Stimulated activated naive CD8-positive, alpha-beta T cell treated with anti-CD3 and anti-CD28 coated beads, Interleukin-15, amount 100 ng/mL, for 72 hours (primary cell): ENCODE results near the gene ZNF575.
"Not testable (repeated sequence)": the region's sequence is repeated elsewhere in the genome, so short reads cannot be mapped to it uniquely, and the experiment has no call there.

ENCODE experiments used
- ATAC-seq: fragments of 150-1000 bp; cut with Tn5 transposase; 2 replicates; pipeline ENCODE4 v1.10.0; 2021; ENCODE audit warnings: mild to moderate bottlenecking, moderate library complexity
- DNase-seq, 2 donors: peaks; one replicate each; pipeline ENCODE4 v3.0.0; 2021 to 2022
- H3K27ac Mint-ChIP-seq, 2 donors: one replicate each; pipeline ENCODE4 v1.8.0; 2022; ENCODE audit warnings: mild to moderate bottlenecking in 2 of 2, mixed read lengths in 2 of 2, moderate library complexity in 2 of 2
- H3K27me3 Mint-ChIP-seq: one replicate; pipeline ENCODE4 v1.8.0; 2022; ENCODE audit warnings: mixed read lengths
- H3K4me1 Mint-ChIP-seq: one replicate; pipeline ENCODE4 v1.8.0; 2022; ENCODE audit warnings: mild to moderate bottlenecking, mixed read lengths
- H3K4me3 Mint-ChIP-seq, 2 donors: one replicate each; pipeline ENCODE4 v1.8.0; 2022; ENCODE audit warnings: mild to moderate bottlenecking in 2 of 2, mixed read lengths in 2 of 2, moderate library complexity in 1 of 2
- H3K9me3 Mint-ChIP-seq, 2 donors: one replicate each; pipeline ENCODE4 v1.8.0; 2022; ENCODE audit warnings: mixed read lengths in 2 of 2

Gene ZNF575

DNA sequence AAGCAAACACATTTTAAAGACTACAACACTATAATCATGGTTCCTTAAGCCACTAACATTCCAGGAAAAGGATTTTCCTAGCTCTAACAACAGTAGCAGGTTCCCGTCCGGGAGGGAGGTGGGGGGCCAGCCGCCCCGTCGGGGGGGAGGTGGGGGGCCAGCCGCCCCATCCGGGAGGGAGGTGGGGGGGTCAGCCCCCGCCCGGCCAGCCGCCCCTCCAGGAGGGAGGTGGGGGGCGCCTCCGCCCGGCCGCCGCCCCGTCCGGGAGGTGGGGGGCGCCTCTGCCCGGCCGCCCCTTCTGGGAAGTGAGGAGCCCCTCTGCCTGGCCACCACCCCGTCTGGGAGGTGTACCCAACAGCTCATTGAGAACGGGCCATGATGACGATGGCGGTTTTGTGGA lies 14.9 kb downstream of the ZNF575 start:
- H3K9me3 Mint-ChIP-seq, H3K4me3 Mint-ChIP-seq, DNase-seq, H3K27me3 Mint-ChIP-seq, H3K4me1 Mint-ChIP-seq, H3K27ac Mint-ChIP-seq: not testable (repeated sequence)
- ATAC-seq, result peak; percentile 40

DNA sequence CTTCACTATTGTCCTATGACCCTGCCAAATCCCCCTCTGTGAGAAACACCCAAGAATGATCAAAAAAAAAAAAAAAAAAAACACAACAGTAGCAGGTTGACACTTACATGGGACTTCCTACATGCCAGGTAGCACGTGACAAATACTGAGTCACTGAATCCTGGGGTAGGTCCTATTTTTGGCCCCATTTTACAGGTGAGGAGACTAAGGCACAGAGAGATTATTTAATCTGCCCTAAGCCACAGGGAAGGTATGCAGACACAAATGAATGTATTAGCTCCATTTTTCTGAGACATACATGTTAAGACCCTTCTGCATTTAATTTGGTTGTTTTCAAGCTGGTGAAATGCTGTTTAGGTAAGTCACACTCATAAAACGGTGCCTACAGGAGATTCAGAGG lies 15.7 kb downstream of the ZNF575 start:
- DNase-seq, result no peak
- Mint-ChIP-seq H3K4me1 (no peaks in the 10 kb centered on the region), H3K9me3 (no peaks in the 10 kb centered on the region), H3K27ac (no peak overlapping the region), H3K4me3 (no peak overlapping the region), H3K27me3 (no peaks in the 10 kb centered on the region)
- ATAC-seq, result no peak

- no peak for ATAC-seq
- H3K4me3 Mint-ChIP-seq, result no peak overlapping the region
- no peaks in the 10 kb centered on the region for H3K9me3 Mint-ChIP-seq
- peaks cover 19% of the 10 kb centered on the region for H3K4me1 Mint-ChIP-seq
- no peaks in the 10 kb centered on the region for H3K27me3 Mint-ChIP-seq
- DNase-seq, result no peak
- H3K27ac Mint-ChIP-seq, result no peak overlapping the region
Measured at GRCh38 chr19:43551399-43552197, 18.6 kb downstream of the ZNF575 start.

DNA sequence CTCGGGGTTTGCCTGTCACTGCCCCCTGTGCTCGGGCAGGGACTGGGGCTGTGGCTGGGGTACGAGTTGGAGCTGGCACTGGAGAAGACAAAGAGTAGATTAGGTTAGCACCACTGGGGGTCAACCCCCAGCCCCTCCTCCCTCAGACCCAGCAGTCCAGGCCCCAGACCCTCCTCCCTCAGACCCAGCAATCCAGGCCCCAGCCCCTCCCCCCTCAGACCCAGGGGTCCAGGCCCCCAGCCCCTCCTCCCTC lies 19.1 kb downstream of the ZNF575 start:
- no peaks in the 10 kb centered on the region for H3K27me3 Mint-ChIP-seq
- H3K27ac Mint-ChIP-seq, result no peak overlapping the region
- H3K4me1 Mint-ChIP-seq, result peaks cover 19% of the 10 kb centered on the region
- H3K4me3 Mint-ChIP-seq, result no peak overlapping the region
- DNase-seq (no peak), ATAC-seq (no peak)
- H3K9me3 Mint-ChIP-seq, result no peaks in the 10 kb centered on the region

DNA sequence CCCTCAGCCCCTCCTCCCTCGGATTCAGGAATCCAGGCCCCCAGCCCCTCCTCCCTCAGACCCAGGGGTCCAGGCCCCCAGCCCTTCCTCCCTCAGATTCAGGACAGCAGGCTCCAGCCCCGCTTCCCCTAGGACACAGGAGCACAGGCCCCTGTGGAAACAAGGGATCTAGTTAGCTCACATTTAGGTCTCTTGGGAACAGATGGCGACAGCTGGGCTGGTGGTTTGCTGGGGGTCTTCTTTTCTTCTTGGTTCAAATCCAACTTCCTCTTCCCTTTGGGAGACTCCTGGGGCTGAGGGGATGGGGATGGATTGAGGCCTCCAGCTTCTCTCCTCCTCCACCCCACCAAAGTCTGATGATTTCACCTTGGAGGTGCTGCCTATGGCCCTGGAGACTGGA lies 19.6 kb downstream of the ZNF575 start:
- DNase-seq, result no peak
- ATAC-seq, result no peak
- peak overlapping the region in 1 of 2 donors; percentile 72 for H3K27ac Mint-ChIP-seq

DNA sequence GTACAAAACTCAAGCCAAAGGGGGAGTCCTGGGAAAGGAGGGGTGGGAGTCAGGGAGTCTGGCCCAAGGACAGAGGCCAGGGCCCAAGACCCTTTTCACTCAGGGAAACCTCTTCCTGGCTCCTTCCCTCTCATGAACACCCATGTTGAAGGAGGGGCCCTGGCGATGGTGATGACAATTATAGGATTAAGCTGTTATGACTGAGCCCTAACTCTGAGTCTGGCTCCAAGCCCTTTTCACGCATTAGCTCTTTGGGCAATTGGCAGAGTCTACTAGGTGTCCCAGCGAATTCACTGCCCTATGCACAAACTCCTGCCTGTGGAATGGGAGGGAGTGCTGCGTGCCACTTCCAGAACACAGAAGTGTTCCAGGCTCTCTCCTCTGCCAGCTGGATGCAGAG lies 20.7 kb downstream of the ZNF575 start:
- Mint-ChIP-seq H3K4me1 (peaks cover 19% of the 10 kb centered on the region), H3K27ac (peak overlapping the region in 1 of 2 donors; percentile 69), H3K9me3 (no peaks in the 10 kb centered on the region), H3K4me3 (no peak overlapping the region), H3K27me3 (no peaks in the 10 kb centered on the region)
- DNase-seq (no peak), ATAC-seq (no peak)

More for the DNA sequence above, 19.6 kb downstream of the ZNF575 start:
- Mint-ChIP-seq H3K27me3 (no peaks in the 10 kb centered on the region), H3K4me3 (no peak overlapping the region), H3K9me3 (no peaks in the 10 kb centered on the region), H3K4me1 (peaks cover 19% of the 10 kb centered on the region)

- peaks cover 19% of the 10 kb centered on the region for H3K4me1 Mint-ChIP-seq
- DNase-seq, result no peak
- H3K4me3 Mint-ChIP-seq, result no peak overlapping the region
- H3K27ac Mint-ChIP-seq, result no peak overlapping the region
- H3K27me3 Mint-ChIP-seq, result no peaks in the 10 kb centered on the region
- no peak for ATAC-seq
- no peaks in the 10 kb centered on the region for H3K9me3 Mint-ChIP-seq
Measured at GRCh38 chr19:43554317-43554895, 21.4 kb downstream of the ZNF575 start.

- Mint-ChIP-seq H3K4me1 (peaks cover 22% of the 10 kb centered on the region), H3K27ac (peak overlapping the region in 1 of 2 donors; percentile 84), H3K4me3 (no peak overlapping the region), H3K9me3 (no peaks in the 10 kb centered on the region), H3K27me3 (no peaks in the 10 kb centered on the region)
- peak; percentile 93 for ATAC-seq
- DNase-seq, result peak; percentile 73 to 77
Measured at GRCh38 chr19:43555185-43555770, 22.3 kb downstream of the ZNF575 start.

GRCh38 chr19:43560687-43561086 lies 27.7 kb downstream of the ZNF575 start:
- no peak for DNase-seq
- peak overlapping the region in 1 of 2 donors; percentile 12 for H3K4me3 Mint-ChIP-seq
- no peaks in the 10 kb centered on the region for H3K9me3 Mint-ChIP-seq
- H3K27ac Mint-ChIP-seq, result peak overlapping the region; percentile 77 to 81
- peaks cover 62% of the 10 kb centered on the region for H3K4me1 Mint-ChIP-seq
- no peak for ATAC-seq
- H3K27me3 Mint-ChIP-seq, result no peaks in the 10 kb centered on the region

- no peaks in the 10 kb centered on the region for H3K9me3 Mint-ChIP-seq
- peak overlapping the region; percentile 77 to 99 for H3K27ac Mint-ChIP-seq
- peak overlapping the region in 1 of 2 donors; percentile 73 for H3K4me3 Mint-ChIP-seq
- no peak for ATAC-seq
- no peaks in the 10 kb centered on the region for H3K27me3 Mint-ChIP-seq
- H3K4me1 Mint-ChIP-seq, result peaks cover 57% of the 10 kb centered on the region
- no peak for DNase-seq
Measured at GRCh38 chr19:43561139-43561970, 28.4 kb downstream of the ZNF575 start.

DNA sequence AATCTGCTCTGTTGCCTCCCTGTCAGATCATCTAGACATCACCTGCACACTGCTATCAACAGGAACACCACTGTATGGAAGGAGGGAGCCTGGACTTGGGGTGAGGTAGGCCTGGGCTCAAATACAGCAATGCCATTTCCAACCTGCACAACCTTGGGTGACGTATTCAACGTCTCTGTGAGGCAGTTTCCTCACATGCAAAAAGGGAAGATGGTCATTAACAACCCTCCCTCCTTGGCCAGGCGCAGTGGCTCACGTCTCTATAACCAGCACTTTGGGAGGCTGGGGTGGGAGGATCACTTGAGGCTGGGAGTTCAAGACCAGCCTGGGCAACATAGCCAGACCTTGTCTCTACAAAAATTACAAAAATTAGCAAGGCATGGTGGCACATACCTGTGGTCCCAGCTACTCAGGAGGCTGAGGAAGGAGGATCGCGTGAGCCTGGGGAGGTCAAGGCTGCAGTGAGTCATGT lies 29.3 kb downstream of the ZNF575 start:
- no peak for ATAC-seq
- H3K27ac Mint-ChIP-seq, result peak overlapping the region; percentile 96 to 99
- H3K27me3 Mint-ChIP-seq, result no peaks in the 10 kb centered on the region
- peak overlapping the region; percentile 70 to 73 for H3K4me3 Mint-ChIP-seq
- H3K9me3 Mint-ChIP-seq, result no peaks in the 10 kb centered on the region
- no peak for DNase-seq
- peaks cover 64% of the 10 kb centered on the region for H3K4me1 Mint-ChIP-seq

DNA sequence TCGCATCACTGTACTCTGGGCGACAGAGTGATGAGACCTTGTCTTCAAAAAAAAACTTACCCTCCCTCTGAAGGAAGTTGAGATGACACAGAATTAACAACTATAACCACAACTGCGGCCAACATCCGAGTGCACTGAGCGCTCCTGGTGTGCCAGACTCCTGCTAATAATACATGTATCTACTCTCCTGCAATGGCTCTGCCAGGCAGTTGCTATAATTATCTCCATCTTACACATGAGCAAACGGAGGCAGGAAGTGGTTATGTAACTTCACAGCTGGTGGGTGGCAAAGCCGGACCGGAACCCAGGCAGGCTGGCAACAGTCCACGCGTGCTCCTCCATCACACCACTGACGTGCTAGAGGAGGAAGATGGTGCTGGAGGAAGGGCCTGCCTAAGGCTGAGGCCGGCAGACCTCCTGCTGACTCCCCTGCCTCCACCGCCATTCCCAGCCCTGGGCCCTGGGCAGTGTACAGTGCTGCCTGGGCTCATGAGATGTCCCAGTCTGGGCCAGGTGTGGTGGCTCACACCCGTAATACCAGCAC lies 29.8 kb downstream of the ZNF575 start:
- H3K9me3 Mint-ChIP-seq, result no peaks in the 10 kb centered on the region
- DNase-seq (peak; percentile 72 to 86), ATAC-seq (peak; percentile 97)
- H3K27ac Mint-ChIP-seq, result peak overlapping the region; percentile 96 to 99
- H3K4me3 Mint-ChIP-seq, result peak overlapping the region; percentile 70 to 73
- no peaks in the 10 kb centered on the region for H3K27me3 Mint-ChIP-seq
- H3K4me1 Mint-ChIP-seq, result peaks cover 64% of the 10 kb centered on the region

DNA sequence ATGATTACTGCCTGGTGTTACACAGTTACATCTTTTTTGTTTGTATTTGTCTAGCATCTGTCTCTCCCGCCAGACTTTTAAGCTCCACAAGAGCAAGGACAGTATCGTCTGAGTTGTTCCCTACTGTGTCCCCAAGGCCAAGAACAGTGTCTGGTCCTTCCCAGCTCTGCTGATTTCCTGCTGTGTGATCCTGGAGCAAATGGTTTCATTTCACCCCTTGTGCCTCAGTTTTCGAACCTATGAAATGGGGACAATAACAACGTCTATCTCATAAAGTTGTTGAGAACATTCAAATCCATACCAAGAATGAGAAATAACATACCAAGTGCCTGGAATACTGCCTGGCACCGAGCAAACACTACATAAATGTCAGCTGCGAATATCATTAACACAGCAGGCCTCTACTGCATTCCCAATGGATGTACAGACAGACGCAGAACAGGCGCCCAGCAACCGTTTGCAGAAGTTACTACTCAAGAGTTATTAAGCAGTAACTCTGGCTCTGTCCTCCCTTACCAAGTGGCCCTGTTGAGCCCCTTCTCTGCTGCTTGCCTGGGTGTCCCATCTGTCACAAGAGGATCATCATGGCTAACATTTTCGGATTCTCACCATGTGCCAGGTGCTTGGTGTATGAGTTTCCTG lies 30.9 kb downstream of the ZNF575 start:
- Mint-ChIP-seq H3K27me3 (no peaks in the 10 kb centered on the region), H3K4me1 (peaks cover 64% of the 10 kb centered on the region), H3K4me3 (peak overlapping the region; percentile 1 to 47), H3K9me3 (no peaks in the 10 kb centered on the region), H3K27ac (peak overlapping the region; percentile 9 to 29)
- ATAC-seq, result no peak
- DNase-seq, result no peak

DNA sequence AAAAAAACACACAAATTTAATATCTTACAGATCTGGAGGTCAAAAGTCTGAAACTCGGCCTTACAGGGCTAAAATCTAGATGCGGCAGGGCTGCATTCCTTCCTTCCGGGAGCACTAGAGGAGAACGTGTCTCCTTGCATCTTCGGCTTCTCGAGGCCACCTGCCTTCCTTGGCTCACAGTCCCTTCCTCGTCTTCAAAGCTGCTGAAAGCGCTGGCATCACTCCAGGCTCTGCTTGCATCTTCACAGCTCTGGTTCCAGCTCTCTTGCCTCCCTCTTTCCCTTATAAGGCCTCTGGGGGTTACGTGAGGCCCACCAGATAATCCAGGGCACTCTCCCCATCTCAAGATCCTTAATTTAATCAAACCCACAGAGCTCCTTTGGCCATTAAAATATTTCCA lies 31.8 kb downstream of the ZNF575 start:
- no peak for DNase-seq
- peak overlapping the region; percentile 19 to 21 for H3K27ac Mint-ChIP-seq
- no peak overlapping the region for H3K4me3 Mint-ChIP-seq

DNA sequence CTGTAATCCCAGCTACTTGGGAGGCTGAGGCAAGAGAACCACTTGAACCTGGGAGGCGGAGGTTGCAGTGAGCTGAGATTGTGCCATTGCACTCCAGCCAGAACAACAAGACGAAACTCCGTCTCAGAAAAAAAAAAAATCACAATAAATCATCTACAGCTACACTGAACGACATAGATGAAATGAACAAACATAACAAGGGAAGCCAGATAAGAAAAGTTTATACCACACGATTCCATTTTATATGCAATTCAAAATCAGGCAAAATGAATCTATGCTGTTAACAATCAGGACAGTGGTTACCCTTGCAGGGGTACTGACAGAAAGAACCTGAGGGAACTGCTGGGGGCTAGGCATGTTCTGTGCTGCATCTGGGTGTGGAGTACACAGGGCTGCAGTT lies 36.7 kb downstream of the ZNF575 start:
- Mint-ChIP-seq H3K9me3 (no peaks in the 10 kb centered on the region), H3K4me1 (peaks cover 38% of the 10 kb centered on the region), H3K27me3 (no peaks in the 10 kb centered on the region), H3K27ac (no peak overlapping the region), H3K4me3 (no peak overlapping the region)
- ATAC-seq (no peak), DNase-seq (no peak)

More for the DNA sequence above, 31.8 kb downstream of the ZNF575 start:
- peaks cover 67% of the 10 kb centered on the region for H3K4me1 Mint-ChIP-seq
- no peaks in the 10 kb centered on the region for H3K27me3 Mint-ChIP-seq
- ATAC-seq, result no peak
- no peaks in the 10 kb centered on the region for H3K9me3 Mint-ChIP-seq
